GM21825 (cell line): ENCODE data around the gene BEGAIN.

Experiments used
- ATAC-seq: cut with Tn5 transposase; IDR thresholded peaks from one replicate; pipeline ENCODE4 v1.9.1; 2021; ENCODE audit warnings: mild to moderate bottlenecking, moderate library complexity; ENCODE audit not compliant: unreplicated experiment

Gene BEGAIN

GRCh38 chr14:100615736-100616695 lies 28.8 kb upstream of the BEGAIN start:
- ATAC-seq: no peak

- ATAC-seq: no peak
These were observed 27.6 kb upstream of the BEGAIN start for GRCh38 chr14:100614803-100615202.

GRCh38 chr14:100612986-100613385 lies 25.8 kb upstream of the BEGAIN start:
- ATAC-seq: no peak

- ATAC-seq: no peak
These were observed 24.7 kb upstream of the BEGAIN start for GRCh38 chr14:100611811-100612480.

GRCh38 chr14:100610511-100611217 lies 23.4 kb upstream of the BEGAIN start:
- no peak for ATAC-seq

- no peak for ATAC-seq
These were observed 22.7 kb upstream of the BEGAIN start for GRCh38 chr14:100609941-100610391.

- ATAC-seq: no peak
These were observed 22.2 kb upstream of the BEGAIN start for GRCh38 chr14:100609331-100609870.

- no peak for ATAC-seq
These were observed 21.5 kb upstream of the BEGAIN start for GRCh38 chr14:100608586-100609330.

- no peak for ATAC-seq
These were observed 20.8 kb upstream of the BEGAIN start for GRCh38 chr14:100608064-100608463.

- ATAC-seq: no peak
These were observed 20.4 kb upstream of the BEGAIN start for GRCh38 chr14:100607611-100607956.

GRCh38 chr14:100606687-100607610 lies 19.7 kb upstream of the BEGAIN start:
- ATAC-seq: no peak

- no peak for ATAC-seq
These were observed 18.8 kb upstream of the BEGAIN start for GRCh38 chr14:100605706-100606686.

GRCh38 chr14:100605230-100605629 lies 18.0 kb upstream of the BEGAIN start:
- ATAC-seq: no peak

- ATAC-seq: no peak
These were observed 17.5 kb upstream of the BEGAIN start for GRCh38 chr14:100604709-100605108.

- ATAC-seq: no peak
These were observed 16.9 kb upstream of the BEGAIN start for GRCh38 chr14:100604121-100604501.

- ATAC-seq: no peak
These were observed 16.3 kb upstream of the BEGAIN start for GRCh38 chr14:100603341-100604120.

GRCh38 chr14:100602621-100603230 lies 15.5 kb upstream of the BEGAIN start:
- no peak for ATAC-seq
